ENCODE results near the gene CIAO2B.

Gene CIAO2B

GRCh38 chr16:66885491-66885890, 48.7 kb downstream of the CIAO2B start:
- DNase-seq, result no peak

- DNase-seq, result no peak
These were observed 51.5 kb downstream of the CIAO2B start for GRCh38 chr16:66882702-66883101.
